NCI-H2081 treated with DMSO at 0.1 percent for 48 hours (cell line): ENCODE measurements around the gene DENND1A.
"Not testable (repeated sequence)": the region's sequence is repeated elsewhere in the genome, so short reads cannot be mapped to it uniquely, and the experiment has no call there.

Source experiments
- DNase-seq: peaks from one replicate; lab custom pipeline; 2025; lab: John Stamatoyannopoulos, UW

Gene DENND1A

DNA sequence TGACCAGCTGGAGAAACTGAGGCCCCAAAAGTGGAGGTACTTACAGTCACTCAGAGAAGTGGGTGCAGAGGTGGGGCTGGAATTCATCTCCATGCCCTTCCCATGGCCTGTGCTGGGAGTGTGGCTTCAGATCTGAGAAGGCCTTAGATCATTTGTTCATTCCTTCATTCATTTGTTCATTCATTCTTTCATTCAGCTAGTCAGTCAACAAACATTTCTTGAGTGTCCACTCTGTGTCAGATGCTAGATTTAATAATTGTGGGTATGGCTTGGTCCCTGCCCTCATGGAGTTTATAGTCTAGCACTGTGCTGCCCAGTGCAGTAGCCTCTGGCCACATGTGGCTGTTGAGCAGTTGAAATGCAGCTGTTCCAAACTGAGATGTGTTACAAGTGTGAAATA is 593.0 kb downstream of the DENND1A start:
- no peak for DNase-seq

DNA sequence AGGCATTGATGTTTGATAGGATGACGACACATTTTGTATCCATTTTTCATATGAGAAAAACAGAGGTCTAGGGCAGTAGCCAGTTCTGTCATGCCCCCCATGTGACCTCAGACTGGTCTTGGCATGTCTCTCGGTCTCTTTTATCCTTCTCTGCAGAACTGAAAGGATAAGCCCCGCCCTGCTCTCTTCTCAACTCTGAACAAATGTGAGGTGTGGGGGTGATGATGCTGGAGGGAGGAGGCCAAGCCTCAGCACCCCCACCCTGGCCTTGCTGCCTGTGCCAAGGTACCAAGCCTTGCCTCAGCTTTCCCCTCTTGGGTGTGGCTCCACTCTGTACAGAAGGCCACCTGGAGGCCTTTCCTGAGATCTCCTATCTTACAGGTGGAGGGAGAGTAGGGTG is 593.5 kb downstream of the DENND1A start:
- no peak for DNase-seq

DNA sequence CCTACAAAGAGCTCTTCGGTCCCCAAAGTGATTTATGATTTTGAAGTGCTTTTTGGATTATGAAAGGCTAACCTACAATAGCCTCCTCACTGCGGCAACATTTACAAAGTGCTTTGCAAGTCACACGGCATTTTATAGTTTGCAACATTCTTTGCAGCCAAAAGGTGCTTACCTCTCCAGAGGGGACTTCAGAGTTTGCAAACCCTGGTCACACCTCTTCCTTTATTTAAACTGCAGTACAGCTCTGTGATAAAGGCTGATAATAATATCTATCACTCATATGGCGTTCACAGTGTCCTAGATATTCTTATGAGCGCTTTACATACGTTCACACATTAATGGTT is 594.0 kb downstream of the DENND1A start:
- no peak for DNase-seq

DNA sequence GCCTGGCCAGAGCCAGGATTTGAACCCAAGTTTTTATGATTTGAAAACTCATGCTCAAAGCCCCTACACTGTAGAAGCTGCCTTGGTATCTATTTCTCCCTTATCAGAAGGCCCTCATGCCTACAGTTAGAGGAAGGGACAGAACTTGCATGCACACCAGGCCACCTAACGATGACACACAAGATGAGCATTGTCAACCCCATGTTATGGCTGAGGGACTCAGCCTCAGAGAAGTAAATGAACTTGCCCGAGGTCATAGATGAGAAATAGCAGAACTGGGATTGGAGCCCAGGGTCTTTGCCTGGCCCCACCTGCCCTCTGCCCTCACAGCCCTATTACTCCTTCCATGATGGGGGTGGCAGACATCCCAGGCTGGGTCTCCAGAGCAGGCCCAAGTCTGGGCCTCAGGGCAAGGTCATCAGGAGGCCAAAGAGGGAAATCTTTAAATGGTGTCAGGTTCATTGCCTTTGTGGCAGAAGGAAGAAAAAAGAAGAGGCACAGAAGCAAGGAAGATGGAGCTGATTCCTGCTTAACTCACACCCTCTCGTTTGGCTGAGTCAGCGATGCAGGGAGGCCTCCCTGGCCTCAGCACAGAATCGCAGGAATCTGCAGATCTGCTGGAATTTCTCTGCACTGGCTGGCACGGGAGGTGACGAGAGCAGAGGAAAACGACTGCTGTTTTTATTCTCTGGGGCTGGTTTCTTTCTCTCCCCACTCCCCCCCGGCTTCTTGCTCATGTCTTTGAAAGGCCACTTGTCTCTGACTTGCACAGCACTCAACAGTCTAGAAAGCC is 594.5 kb downstream of the DENND1A start:
- DNase-seq = no peak

DNA sequence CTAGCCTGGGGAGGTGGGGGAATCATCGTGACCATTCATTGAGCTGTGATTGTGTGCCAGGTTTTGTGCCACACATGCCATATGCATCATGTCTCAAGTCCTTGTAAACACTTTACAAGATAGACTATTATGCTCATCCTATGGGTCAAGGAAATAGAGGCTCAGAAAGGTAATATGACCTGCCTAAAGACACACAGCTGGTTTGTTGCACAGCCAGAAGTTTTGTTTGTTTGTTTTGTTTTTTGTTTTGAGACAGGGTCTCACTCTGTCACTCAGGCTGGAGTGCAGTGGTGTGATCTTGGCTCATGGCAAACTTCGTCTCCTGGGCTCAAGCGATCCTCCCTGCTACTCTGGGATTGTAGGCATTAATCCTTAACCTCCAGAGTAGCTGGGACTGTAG is 595.3 kb downstream of the DENND1A start:
- no peak for DNase-seq

DNA sequence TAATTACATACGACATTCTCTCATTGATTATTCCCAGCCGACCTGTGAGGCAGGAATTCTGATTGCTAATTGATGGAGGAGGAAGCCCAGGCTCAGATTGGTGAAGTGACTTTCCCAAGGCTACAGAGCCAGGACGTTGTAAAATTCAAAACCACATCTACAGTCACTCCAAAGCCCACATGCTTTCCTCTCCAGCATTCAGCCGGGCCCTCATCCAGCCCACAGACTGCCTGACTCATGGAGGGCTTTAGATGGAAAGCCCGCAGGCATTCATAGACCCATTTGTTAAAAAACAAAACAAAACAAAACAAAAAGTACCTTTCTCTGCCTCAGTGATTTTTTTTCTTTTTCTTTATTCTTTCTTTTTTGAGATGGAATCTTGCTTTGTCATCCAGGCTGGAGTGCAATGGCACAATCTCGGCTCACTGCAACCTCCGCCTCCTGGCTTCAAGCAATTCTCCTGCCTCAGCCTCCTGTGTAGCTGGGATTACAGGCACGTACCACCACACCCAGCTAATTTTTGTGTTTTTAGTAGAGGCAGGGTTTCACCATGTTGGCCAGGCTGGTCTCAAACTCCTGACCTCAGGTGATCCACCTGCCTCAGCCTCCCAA is 596.8 kb downstream of the DENND1A start:
- DNase-seq = not testable (repeated sequence)

DNA sequence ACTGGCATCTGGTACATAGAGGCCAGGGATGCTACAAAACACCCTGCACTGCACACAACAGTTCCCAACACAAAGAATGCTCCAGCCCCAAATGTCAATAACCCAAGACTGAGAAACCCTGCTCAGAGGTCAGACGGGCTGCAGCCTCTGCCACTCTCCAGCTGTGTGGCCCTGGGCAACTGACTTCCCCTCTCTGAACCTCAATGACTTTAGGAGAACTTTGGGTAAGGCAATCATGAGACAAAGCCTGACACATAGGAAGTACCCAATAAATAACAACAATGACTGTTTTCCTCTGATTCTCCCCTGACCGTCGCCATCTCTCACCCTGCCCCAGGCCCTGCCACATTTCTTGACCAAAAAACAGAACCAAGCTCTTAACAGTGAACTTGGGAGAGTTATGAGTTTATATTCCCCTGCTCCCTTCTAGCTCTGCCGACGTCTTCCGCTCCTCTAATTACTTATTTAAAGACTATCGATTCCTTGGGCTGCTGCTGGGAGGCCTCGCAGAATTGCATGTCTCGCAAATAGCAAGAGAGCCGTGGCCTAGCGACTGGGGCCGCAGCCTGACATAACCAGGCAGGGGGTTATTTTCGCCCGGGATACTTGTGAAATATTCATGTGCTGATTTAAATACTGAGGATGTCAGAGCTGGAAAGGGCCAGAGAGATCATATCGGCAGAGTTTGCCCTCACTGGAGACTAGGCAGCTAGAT is 598.4 kb downstream of the DENND1A start:
- DNase-seq = no peak
